ENCODE results near the gene ZBTB5.

Gene ZBTB5

GRCh38 chr9:37395663-37396062, 69.6 kb downstream of the ZBTB5 start:
- no peak for DNase-seq
- no peaks in the 10 kb centered on the region for H3K4me1 ChIP-seq (ENCODE audit: control insufficient read depth, insufficient read depth, low read length, poor library complexity, severe bottlenecking)
- no peak overlapping the region for H3K4me3 ChIP-seq (ENCODE audit: insufficient read depth, low read depth, low read length, poor library complexity, severe bottlenecking)
- no peaks in the 10 kb centered on the region for H3K9me3 ChIP-seq (ENCODE audit: control insufficient read depth, low read length)
- H3K27ac ChIP-seq (ENCODE audit: insufficient read depth, low read length, poor library complexity, severe bottlenecking), result no peak overlapping the region
- no peaks in the 10 kb centered on the region for H3K36me3 ChIP-seq (ENCODE audit: control insufficient read depth, insufficient read depth, low read length)
- H3K27me3 ChIP-seq (replicated peaks; ENCODE audit: control insufficient read depth, insufficient read depth, low read length, poor library complexity, severe bottlenecking), result no peaks in the 10 kb centered on the region

- no peak for DNase-seq
- H3K9me3 ChIP-seq (ENCODE audit: control insufficient read depth, low read length), result no peaks in the 10 kb centered on the region
- no peak overlapping the region for H3K4me3 ChIP-seq (ENCODE audit: insufficient read depth, low read depth, low read length, poor library complexity, severe bottlenecking)
- no peaks in the 10 kb centered on the region for H3K4me1 ChIP-seq (ENCODE audit: control insufficient read depth, insufficient read depth, low read length, poor library complexity, severe bottlenecking)
- no peak overlapping the region for H3K27ac ChIP-seq (ENCODE audit: insufficient read depth, low read length, poor library complexity, severe bottlenecking)
- no peaks in the 10 kb centered on the region for H3K36me3 ChIP-seq (ENCODE audit: control insufficient read depth, insufficient read depth, low read length)
- H3K27me3 ChIP-seq (replicated peaks; ENCODE audit: control insufficient read depth, insufficient read depth, low read length, poor library complexity, severe bottlenecking), result no peaks in the 10 kb centered on the region
These were observed 70.0 kb downstream of the ZBTB5 start for GRCh38 chr9:37395229-37395628.

- no peak overlapping the region for H3K27ac ChIP-seq (ENCODE audit: insufficient read depth, low read length, poor library complexity, severe bottlenecking)
- no peaks in the 10 kb centered on the region for H3K36me3 ChIP-seq (ENCODE audit: control insufficient read depth, insufficient read depth, low read length)
- H3K9me3 ChIP-seq (ENCODE audit: control insufficient read depth, low read length), result no peaks in the 10 kb centered on the region
- H3K4me3 ChIP-seq (ENCODE audit: insufficient read depth, low read depth, low read length, poor library complexity, severe bottlenecking), result no peak overlapping the region
- DNase-seq, result no peak
- H3K27me3 ChIP-seq (replicated peaks; ENCODE audit: control insufficient read depth, insufficient read depth, low read length, poor library complexity, severe bottlenecking), result no peaks in the 10 kb centered on the region
- H3K4me1 ChIP-seq (ENCODE audit: control insufficient read depth, insufficient read depth, low read length, poor library complexity, severe bottlenecking), result no peaks in the 10 kb centered on the region
These were observed 73.0 kb downstream of the ZBTB5 start for GRCh38 chr9:37392272-37392671.

GRCh38 chr9:37390759-37391158, 74.5 kb downstream of the ZBTB5 start:
- no peak overlapping the region for H3K27ac ChIP-seq (ENCODE audit: insufficient read depth, low read length, poor library complexity, severe bottlenecking)
- H3K27me3 ChIP-seq (replicated peaks; ENCODE audit: control insufficient read depth, insufficient read depth, low read length, poor library complexity, severe bottlenecking), result no peaks in the 10 kb centered on the region
- DNase-seq, result peak in 1 of 3 donors; percentile 6

More at GRCh38 chr9:37390759-37391158, 74.5 kb downstream of the ZBTB5 start:
- no peak overlapping the region for H3K4me3 ChIP-seq (ENCODE audit: insufficient read depth, low read depth, low read length, poor library complexity, severe bottlenecking)
- H3K9me3 ChIP-seq (ENCODE audit: control insufficient read depth, low read length), result no peaks in the 10 kb centered on the region
- H3K36me3 ChIP-seq (ENCODE audit: control insufficient read depth, insufficient read depth, low read length), result no peaks in the 10 kb centered on the region
- H3K4me1 ChIP-seq (ENCODE audit: control insufficient read depth, insufficient read depth, low read length, poor library complexity, severe bottlenecking), result no peaks in the 10 kb centered on the region
